H1 (cell line): Measurements from ENCODE around the gene LOXHD1. TPM values are rescaled to one million over a fixed set of nuclear protein-coding genes. Genes with fewer than 3 reads are reported as not detected.
A peak's percentile ranks its signal among the peaks of the same experiment; 100 is the strongest.

Source experiments
- CEBPB ChIP-seq: IDR thresholded peaks from 2 replicates; pipeline ENCODE4 v1.6.1; 2012; ENCODE audit warnings: low read depth, low read length
- FOSL1 ChIP-seq: IDR thresholded peaks from 2 replicates; pipeline ENCODE4 v1.6.1; 2011; ENCODE audit warnings: mild to moderate bottlenecking, low read depth, low read length, moderate library complexity; ENCODE audit not compliant: insufficient read depth
- SIX5 ChIP-seq: IDR thresholded peaks from 2 replicates; pipeline ENCODE4 v1.6.1; 2011; ENCODE audit warnings: mild to moderate bottlenecking, low read depth, low read length
- SRF ChIP-seq: IDR thresholded peaks from 2 replicates; pipeline ENCODE4 v1.6.1; 2011; ENCODE audit warnings: mild to moderate bottlenecking, low read depth, low read length, moderate library complexity
- polyA plus RNA-seq, 7 experiments: library from polyadenylated mRNA; depleted of rRNA in 3 of 7; stranded (reverse) in 5 of 7; unstranded in 2 of 7; fragments of >200 nt in 5 of 7; fragments of 200-250 nt in 2 of 7; gene quantifications; 1 replicate in 5 of 7; 2 replicates in 1 of 7; 4 replicates in 1 of 7; pipeline versions ENCODE4 v1.2.1 to v1.2.3, GENCODE V29; 2011 to 2013; ENCODE audit warnings: missing spikeins in 2 of 7, mixed read lengths in 2 of 7
- total RNA-seq: library from RNA; stranded (reverse); fragmentation: NEBNext Ultra II Directional; extraction: Animal tissue kit (Norgen Biotek cat#: 25700); gene quantifications from 2 replicates; pipeline ENCODE4 v1.2.1, GENCODE V29; 2021
- TF ChIP-seq, protein P1 (sequence below): fragments of 300-600 bp; sonication (generic); IDR thresholded peaks from 2 replicates; pipeline ENCODE4 v1.7.1; 2012; ENCODE audit warnings: low read length, moderate library complexity, mild to moderate bottlenecking, inconsistent platforms; ENCODE audit not compliant: insufficient replicate concordance
- TF ChIP-seq, protein P2 (sequence below), 3 experiments: IDR thresholded peaks; 1 replicate in 2 of 3; 2 replicates in 1 of 3; pipeline versions ENCODE4 v1.5.1 to v1.6.1; 2011; ENCODE audit warnings: low read length in 3 of 3, mild to moderate bottlenecking in 3 of 3, inconsistent platforms in 2 of 3, low read depth in 1 of 3, moderate library complexity in 1 of 3; ENCODE audit not compliant: insufficient read depth in 1 of 3; ENCODE audit errors: control extremely low read depth in 1 of 3
- TF ChIP-seq, protein P3 (sequence below): IDR thresholded peaks from 2 replicates; pipeline ENCODE4 v1.6.1; 2011; ENCODE audit warnings: low read depth, mild to moderate bottlenecking, low read length; ENCODE audit not compliant: insufficient read depth

Gene LOXHD1
- total and polyA plus RNA-seq, 2 of the 8 experiments (the other 6 are each of a cell fraction or from before 2014, with no cell fraction given) = 0.02 TPM; not detected in 1

DNA sequence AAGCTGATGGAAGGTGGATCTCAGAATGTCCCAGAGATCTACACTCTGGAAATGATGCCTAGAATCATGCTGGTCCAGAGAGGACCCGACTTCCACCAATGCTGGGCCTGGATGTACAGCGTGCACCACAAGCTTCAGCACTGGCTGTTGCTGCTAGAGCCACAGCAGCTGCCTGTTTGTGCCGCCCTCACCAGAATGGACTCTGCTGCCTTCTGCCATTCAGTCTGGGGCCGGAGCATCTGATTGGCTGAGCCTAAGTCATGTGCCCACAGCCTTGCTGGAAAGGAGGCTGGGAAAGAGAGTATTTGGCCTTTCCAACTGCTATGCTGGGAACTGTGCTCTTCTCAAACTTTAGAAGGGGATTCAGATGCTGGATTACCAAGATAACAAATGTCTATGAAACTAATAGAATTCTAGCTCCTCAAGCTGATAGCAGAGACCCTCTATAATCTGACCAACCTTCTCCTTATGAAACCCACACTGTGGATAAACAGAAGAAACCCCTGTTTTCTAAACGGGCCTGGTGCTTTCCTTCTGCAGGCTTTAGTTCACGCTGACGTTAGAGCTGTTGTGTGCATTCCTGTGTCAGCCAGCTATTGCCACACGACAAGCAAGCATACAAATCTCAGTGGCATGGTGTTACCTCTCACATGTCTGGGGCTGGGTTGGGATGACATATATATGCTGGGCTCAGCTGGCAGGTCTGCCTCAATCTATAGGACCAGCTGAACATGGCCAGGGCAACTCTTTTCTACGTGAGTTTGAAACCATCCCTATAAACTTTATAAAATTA, 4.1 kb upstream of the LOXHD1 start (continued):
- TF ChIP-seq, protein P1, sequence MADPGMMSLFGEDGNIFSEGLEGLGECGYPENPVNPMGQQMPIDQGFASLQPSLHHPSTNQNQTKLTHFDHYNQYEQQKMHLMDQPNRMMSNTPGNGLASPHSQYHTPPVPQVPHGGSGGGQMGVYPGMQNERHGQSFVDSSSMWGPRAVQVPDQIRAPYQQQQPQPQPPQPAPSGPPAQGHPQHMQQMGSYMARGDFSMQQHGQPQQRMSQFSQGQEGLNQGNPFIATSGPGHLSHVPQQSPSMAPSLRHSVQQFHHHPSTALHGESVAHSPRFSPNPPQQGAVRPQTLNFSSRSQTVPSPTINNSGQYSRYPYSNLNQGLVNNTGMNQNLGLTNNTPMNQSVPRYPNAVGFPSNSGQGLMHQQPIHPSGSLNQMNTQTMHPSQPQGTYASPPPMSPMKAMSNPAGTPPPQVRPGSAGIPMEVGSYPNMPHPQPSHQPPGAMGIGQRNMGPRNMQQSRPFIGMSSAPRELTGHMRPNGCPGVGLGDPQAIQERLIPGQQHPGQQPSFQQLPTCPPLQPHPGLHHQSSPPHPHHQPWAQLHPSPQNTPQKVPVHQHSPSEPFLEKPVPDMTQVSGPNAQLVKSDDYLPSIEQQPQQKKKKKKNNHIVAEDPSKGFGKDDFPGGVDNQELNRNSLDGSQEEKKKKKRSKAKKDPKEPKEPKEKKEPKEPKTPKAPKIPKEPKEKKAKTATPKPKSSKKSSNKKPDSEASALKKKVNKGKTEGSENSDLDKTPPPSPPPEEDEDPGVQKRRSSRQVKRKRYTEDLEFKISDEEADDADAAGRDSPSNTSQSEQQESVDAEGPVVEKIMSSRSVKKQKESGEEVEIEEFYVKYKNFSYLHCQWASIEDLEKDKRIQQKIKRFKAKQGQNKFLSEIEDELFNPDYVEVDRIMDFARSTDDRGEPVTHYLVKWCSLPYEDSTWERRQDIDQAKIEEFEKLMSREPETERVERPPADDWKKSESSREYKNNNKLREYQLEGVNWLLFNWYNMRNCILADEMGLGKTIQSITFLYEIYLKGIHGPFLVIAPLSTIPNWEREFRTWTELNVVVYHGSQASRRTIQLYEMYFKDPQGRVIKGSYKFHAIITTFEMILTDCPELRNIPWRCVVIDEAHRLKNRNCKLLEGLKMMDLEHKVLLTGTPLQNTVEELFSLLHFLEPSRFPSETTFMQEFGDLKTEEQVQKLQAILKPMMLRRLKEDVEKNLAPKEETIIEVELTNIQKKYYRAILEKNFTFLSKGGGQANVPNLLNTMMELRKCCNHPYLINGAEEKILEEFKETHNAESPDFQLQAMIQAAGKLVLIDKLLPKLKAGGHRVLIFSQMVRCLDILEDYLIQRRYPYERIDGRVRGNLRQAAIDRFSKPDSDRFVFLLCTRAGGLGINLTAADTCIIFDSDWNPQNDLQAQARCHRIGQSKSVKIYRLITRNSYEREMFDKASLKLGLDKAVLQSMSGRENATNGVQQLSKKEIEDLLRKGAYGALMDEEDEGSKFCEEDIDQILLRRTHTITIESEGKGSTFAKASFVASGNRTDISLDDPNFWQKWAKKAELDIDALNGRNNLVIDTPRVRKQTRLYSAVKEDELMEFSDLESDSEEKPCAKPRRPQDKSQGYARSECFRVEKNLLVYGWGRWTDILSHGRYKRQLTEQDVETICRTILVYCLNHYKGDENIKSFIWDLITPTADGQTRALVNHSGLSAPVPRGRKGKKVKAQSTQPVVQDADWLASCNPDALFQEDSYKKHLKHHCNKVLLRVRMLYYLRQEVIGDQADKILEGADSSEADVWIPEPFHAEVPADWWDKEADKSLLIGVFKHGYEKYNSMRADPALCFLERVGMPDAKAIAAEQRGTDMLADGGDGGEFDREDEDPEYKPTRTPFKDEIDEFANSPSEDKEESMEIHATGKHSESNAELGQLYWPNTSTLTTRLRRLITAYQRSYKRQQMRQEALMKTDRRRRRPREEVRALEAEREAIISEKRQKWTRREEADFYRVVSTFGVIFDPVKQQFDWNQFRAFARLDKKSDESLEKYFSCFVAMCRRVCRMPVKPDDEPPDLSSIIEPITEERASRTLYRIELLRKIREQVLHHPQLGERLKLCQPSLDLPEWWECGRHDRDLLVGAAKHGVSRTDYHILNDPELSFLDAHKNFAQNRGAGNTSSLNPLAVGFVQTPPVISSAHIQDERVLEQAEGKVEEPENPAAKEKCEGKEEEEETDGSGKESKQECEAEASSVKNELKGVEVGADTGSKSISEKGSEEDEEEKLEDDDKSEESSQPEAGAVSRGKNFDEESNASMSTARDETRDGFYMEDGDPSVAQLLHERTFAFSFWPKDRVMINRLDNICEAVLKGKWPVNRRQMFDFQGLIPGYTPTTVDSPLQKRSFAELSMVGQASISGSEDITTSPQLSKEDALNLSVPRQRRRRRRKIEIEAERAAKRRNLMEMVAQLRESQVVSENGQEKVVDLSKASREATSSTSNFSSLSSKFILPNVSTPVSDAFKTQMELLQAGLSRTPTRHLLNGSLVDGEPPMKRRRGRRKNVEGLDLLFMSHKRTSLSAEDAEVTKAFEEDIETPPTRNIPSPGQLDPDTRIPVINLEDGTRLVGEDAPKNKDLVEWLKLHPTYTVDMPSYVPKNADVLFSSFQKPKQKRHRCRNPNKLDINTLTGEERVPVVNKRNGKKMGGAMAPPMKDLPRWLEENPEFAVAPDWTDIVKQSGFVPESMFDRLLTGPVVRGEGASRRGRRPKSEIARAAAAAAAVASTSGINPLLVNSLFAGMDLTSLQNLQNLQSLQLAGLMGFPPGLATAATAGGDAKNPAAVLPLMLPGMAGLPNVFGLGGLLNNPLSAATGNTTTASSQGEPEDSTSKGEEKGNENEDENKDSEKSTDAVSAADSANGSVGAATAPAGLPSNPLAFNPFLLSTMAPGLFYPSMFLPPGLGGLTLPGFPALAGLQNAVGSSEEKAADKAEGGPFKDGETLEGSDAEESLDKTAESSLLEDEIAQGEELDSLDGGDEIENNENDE = no peak
- TF ChIP-seq, protein P2, sequence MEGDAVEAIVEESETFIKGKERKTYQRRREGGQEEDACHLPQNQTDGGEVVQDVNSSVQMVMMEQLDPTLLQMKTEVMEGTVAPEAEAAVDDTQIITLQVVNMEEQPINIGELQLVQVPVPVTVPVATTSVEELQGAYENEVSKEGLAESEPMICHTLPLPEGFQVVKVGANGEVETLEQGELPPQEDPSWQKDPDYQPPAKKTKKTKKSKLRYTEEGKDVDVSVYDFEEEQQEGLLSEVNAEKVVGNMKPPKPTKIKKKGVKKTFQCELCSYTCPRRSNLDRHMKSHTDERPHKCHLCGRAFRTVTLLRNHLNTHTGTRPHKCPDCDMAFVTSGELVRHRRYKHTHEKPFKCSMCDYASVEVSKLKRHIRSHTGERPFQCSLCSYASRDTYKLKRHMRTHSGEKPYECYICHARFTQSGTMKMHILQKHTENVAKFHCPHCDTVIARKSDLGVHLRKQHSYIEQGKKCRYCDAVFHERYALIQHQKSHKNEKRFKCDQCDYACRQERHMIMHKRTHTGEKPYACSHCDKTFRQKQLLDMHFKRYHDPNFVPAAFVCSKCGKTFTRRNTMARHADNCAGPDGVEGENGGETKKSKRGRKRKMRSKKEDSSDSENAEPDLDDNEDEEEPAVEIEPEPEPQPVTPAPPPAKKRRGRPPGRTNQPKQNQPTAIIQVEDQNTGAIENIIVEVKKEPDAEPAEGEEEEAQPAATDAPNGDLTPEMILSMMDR (IDR thresholded peaks at IDR 0.05; ENCODE audit: control extremely low read depth in 1 of 3, insufficient read depth in 1 of 3, low read depth in 1 of 3, low read length in 3 of 3) = no peak
- TF ChIP-seq SIX5 = no peak
- no peak for TF ChIP-seq SRF
- TF ChIP-seq, protein P3, sequence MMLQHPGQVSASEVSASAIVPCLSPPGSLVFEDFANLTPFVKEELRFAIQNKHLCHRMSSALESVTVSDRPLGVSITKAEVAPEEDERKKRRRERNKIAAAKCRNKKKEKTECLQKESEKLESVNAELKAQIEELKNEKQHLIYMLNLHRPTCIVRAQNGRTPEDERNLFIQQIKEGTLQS = peak; percentile 54; the same call in 1 of the 2 replicates
- no peak for TF ChIP-seq FOSL1
- TF ChIP-seq CEBPB = no peak
